Astrocyte (in vitro differentiated cells and primary cell): Measurements from ENCODE around the gene SUGCT.

Experiments
- CTCF ChIP-seq: IDR thresholded peaks from 2 replicates; pipeline ENCODE4 v1.5.1; 2011; ENCODE audit warnings: low read depth, mild to moderate bottlenecking, inconsistent platforms, low read length, moderate library complexity; ENCODE audit not compliant: insufficient read depth
- EZH2 ChIP-seq: IDR thresholded peaks from 2 replicates; pipeline ENCODE4 v1.6.1; 2012; ENCODE audit warnings: mild to moderate bottlenecking, low read length, inconsistent platforms; ENCODE audit not compliant: insufficient read depth

DNA sequence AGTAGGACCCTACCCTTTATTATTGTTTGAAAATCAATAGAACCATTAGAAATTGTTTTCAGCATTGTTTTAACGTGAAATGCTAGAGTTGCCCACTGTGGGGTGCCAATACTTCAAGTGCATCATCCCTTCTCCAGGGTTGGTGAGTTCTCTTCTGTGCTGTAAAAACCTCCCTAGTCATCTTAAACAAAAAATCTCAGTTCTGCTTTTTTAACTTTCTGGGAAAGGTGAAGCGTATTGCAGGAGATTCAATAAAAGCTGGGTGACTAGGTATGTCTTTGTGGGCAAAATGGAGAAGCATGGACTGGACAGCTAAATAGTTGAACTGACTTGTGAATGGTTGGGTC, 699.1 kb downstream of the SUGCT start:
- TF ChIP-seq CTCF (peak; percentile 41), EZH2 (no peak)
